HepG2 (cell line): Measurements from ENCODE around the gene KLRC4. TPM values are rescaled to one million over a fixed set of nuclear protein-coding genes. Genes with fewer than 3 reads are reported as not detected.

Experiments used
- AHR ChIP-seq: IDR thresholded peaks from 2 replicates; pipeline ENCODE4 v1.6.1; 2018; ENCODE audit warnings: missing genetic modification reagents, missing compliant biosample characterization
- BRCA1 ChIP-seq: sonication (generic); formaldehyde crosslinking; IDR thresholded peaks from 2 replicates; pipeline ENCODE4 v1.4.0; 2020; ENCODE audit warnings: missing genetic modification reagents
- FOXJ3 ChIP-seq: sonication (generic); formaldehyde crosslinking; IDR thresholded peaks from 2 replicates; pipeline ENCODE4 v1.4.0; 2020; ENCODE audit warnings: missing genetic modification reagents, mild to moderate bottlenecking, borderline replicate concordance
- GATA4 ChIP-seq: sonication (generic); IDR thresholded peaks from 2 replicates; pipeline ENCODE4 v1.6.1; 2016; ENCODE audit warnings: antibody characterized with exemption, low read depth, borderline replicate concordance
- HDAC1 ChIP-seq: sonication (generic); formaldehyde crosslinking; IDR thresholded peaks from 2 replicates; pipeline ENCODE4 v1.5.1; 2020; ENCODE audit warnings: mild to moderate bottlenecking, missing genetic modification reagents
- HOXA5 ChIP-seq: sonication (generic); formaldehyde crosslinking; IDR thresholded peaks from 2 replicates; pipeline ENCODE4 v1.4.0; 2020; ENCODE audit warnings: missing genetic modification reagents
- JARID2 ChIP-seq: sonication (generic); formaldehyde crosslinking; IDR thresholded peaks from 2 replicates; pipeline ENCODE4 v1.8.1; 2023; ENCODE audit warnings: missing genetic modification reagents, inconsistent platforms; ENCODE audit not compliant: insufficient replicate concordance
- KAT8 ChIP-seq: IDR thresholded peaks from 2 replicates; pipeline ENCODE4 v1.6.1; 2016; ENCODE audit warnings: missing genetic modification reagents, missing compliant biosample characterization
- KLF15 ChIP-seq: sonication (generic); formaldehyde crosslinking; IDR thresholded peaks from 2 replicates; pipeline ENCODE4 v1.8.1; 2023; ENCODE audit warnings: borderline replicate concordance, mild to moderate bottlenecking, inconsistent platforms, missing genetic modification reagents, mixed read lengths
- NRL ChIP-seq: sonication (generic); formaldehyde crosslinking; IDR thresholded peaks from 2 replicates; pipeline ENCODE4 v1.5.0; 2020; ENCODE audit warnings: missing genetic modification reagents, mild to moderate bottlenecking, moderate library complexity, borderline replicate concordance
- PTBP1 ChIP-seq: fragments of 200-400 bp; formaldehyde crosslinking; IDR thresholded peaks from 2 replicates; pipeline ENCODE4 v1.6.1; 2018; ENCODE audit warnings: low read length, low read depth; ENCODE audit not compliant: poor library complexity, severe bottlenecking
- TCF7L2 ChIP-seq: IDR thresholded peaks from 2 replicates; pipeline ENCODE4 v1.6.1; 2011; ENCODE audit warnings: mild to moderate bottlenecking, low read depth, low read length, moderate library complexity
- ZFP37 ChIP-seq: sonication (generic); formaldehyde crosslinking; IDR thresholded peaks from 2 replicates; pipeline ENCODE4 v1.4.0; 2020; ENCODE audit warnings: missing genetic modification reagents, borderline replicate concordance
- ZNF331 ChIP-seq: sonication (generic); formaldehyde crosslinking; IDR thresholded peaks from 2 replicates; pipeline ENCODE4 v1.4.0; 2020; ENCODE audit warnings: missing genetic modification reagents
- ZNF441 ChIP-seq: sonication (generic); formaldehyde crosslinking; IDR thresholded peaks from 2 replicates; pipeline ENCODE4 v1.7.0; 2021; ENCODE audit warnings: missing genetic modification reagents, borderline replicate concordance
- ZNF451 ChIP-seq: sonication (generic); formaldehyde crosslinking; IDR thresholded peaks from 2 replicates; pipeline ENCODE4 v1.5.0; 2020; ENCODE audit warnings: mild to moderate bottlenecking, missing genetic modification reagents
- ZNF563 ChIP-seq: sonication (generic); formaldehyde crosslinking; IDR thresholded peaks from 2 replicates; pipeline ENCODE4 v1.8.0; 2022; ENCODE audit warnings: mild to moderate bottlenecking, moderate library complexity, missing genetic modification reagents
- ZNF709 ChIP-seq: sonication (generic); formaldehyde crosslinking; IDR thresholded peaks from 2 replicates; pipeline ENCODE4 v1.5.0; 2020; ENCODE audit warnings: mild to moderate bottlenecking, missing genetic modification reagents
- ZSCAN31 ChIP-seq: sonication (generic); formaldehyde crosslinking; IDR thresholded peaks from 2 replicates; pipeline ENCODE4 v1.5.0; 2020; ENCODE audit warnings: low read depth, mild to moderate bottlenecking, missing genetic modification reagents
- polyA plus RNA-seq, 8 experiments: library from polyadenylated mRNA; depleted of rRNA in 3 of 8; stranded (reverse) in 7 of 8; unstranded in 1 of 8; fragments of >200 nt; fragmentation: Illumina TruSeq in 4 of 8; extraction: Trizol in 4 of 8; gene quantifications; 2 replicates each; pipeline versions ENCODE4 v1.2.1 to v1.2.3, GENCODE V29; 2011 to 2016; ENCODE audit warnings: low read depth in 4 of 8, missing spikeins in 1 of 8, mixed read lengths in 1 of 8; ENCODE audit not compliant: insufficient read depth in 1 of 8
- total RNA-seq, 5 experiments: library from RNA; depleted of rRNA; stranded (reverse); fragments of >200 nt; fragmentation: Illumina TruSeq; extraction: Trizol; gene quantifications; 2 replicates each; pipeline ENCODE4 v1.2.3, GENCODE V29; 2016; ENCODE audit warnings: low read depth in 1 of 5
- TF ChIP-seq, protein P1 (sequence below): sonication (generic); formaldehyde crosslinking; IDR thresholded peaks from 2 replicates; pipeline ENCODE4 v1.8.0; 2023; ENCODE audit warnings: mild to moderate bottlenecking, missing genetic modification reagents
- TF ChIP-seq, protein P2 (sequence below): sonication (generic); formaldehyde crosslinking; IDR thresholded peaks from 2 replicates; pipeline ENCODE4 v1.5.1; 2020; ENCODE audit warnings: mild to moderate bottlenecking, missing genetic modification reagents, moderate library complexity
- TF ChIP-seq, protein P3 (sequence below): sonication (generic); formaldehyde crosslinking; IDR thresholded peaks from 2 replicates; pipeline ENCODE4 v1.5.0; 2020; ENCODE audit warnings: mild to moderate bottlenecking, missing genetic modification reagents, borderline replicate concordance
- TF ChIP-seq, protein P4 (sequence below): sonication (generic); formaldehyde crosslinking; IDR thresholded peaks from 2 replicates; pipeline ENCODE4 v1.8.1; 2023; ENCODE audit warnings: mild to moderate bottlenecking, missing genetic modification reagents
- TF ChIP-seq, protein P5 (sequence below): sonication (generic); formaldehyde crosslinking; IDR thresholded peaks from 2 replicates; pipeline ENCODE4 v1.5.0; 2020; ENCODE audit warnings: missing genetic modification reagents, mild to moderate bottlenecking, borderline replicate concordance
- TF ChIP-seq, protein P6 (sequence below): IDR thresholded peaks from 2 replicates; pipeline ENCODE4 v1.6.1; 2016; ENCODE audit warnings: low read depth, borderline replicate concordance

The KLRC4 gene
- total and polyA plus RNA-seq, 2 of the 13 experiments (the other 11 are each of a cell fraction or from before 2014, with no cell fraction given), result 0.09 TPM; not detected in 1

DNA sequence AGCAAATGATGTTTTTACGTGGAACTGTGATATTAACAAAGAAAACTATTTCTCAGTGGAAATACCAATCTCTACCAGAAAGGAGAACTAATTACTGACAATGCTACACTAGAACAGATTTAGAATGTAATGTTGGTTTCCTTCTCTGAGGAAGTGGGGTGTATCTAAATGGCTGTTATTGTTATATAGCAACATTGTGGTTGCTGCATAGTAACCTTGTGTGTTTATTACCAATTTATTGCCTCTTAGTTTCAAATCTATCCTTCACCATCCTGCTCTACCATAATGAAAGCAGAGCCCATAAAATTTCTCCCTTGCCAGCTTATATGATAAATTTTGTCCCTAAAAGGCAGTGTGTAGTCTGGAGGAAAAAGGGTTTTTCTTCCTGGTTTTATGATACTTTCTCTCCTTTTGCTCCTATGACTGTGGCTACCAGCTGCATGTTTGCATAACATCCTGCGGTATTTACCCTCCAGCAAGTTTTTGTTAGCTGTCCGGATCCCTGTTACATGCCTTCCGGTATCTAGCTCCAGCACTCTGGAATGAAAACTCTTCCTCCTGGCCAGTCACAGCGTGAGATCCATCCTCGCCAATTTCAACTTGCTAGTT lies 14.1 kb downstream of the KLRC4 start (continued):
- TF ChIP-seq, protein P1, sequence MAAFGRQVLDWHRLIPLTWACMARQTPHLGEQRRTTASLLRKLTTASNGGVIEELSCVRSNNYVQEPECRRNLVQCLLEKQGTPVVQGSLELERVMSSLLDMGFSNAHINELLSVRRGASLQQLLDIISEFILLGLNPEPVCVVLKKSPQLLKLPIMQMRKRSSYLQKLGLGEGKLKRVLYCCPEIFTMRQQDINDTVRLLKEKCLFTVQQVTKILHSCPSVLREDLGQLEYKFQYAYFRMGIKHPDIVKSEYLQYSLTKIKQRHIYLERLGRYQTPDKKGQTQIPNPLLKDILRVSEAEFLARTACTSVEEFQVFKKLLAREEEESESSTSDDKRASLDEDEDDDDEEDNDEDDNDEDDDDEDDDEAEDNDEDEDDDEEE, result no peak
- no peak for TF ChIP-seq HDAC1 (CRISPR knock-in tag)
- no peak for TF ChIP-seq ZSCAN31 (CRISPR knock-in tag)
- peak; percentile 58; the same call in 1 of the 2 replicates for TF ChIP-seq ZNF331
- no peak for TF ChIP-seq ZFP37
- TF ChIP-seq, protein P2, sequence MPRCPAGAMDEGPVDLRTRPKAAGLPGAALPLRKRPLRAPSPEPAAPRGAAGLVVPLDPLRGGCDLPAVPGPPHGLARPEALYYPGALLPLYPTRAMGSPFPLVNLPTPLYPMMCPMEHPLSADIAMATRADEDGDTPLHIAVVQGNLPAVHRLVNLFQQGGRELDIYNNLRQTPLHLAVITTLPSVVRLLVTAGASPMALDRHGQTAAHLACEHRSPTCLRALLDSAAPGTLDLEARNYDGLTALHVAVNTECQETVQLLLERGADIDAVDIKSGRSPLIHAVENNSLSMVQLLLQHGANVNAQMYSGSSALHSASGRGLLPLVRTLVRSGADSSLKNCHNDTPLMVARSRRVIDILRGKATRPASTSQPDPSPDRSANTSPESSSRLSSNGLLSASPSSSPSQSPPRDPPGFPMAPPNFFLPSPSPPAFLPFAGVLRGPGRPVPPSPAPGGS (CRISPR knock-in tag), result no peak
- no peak for TF ChIP-seq ZNF441 (CRISPR knock-in tag)
- TF ChIP-seq TCF7L2, result no peak
- TF ChIP-seq, protein P3, sequence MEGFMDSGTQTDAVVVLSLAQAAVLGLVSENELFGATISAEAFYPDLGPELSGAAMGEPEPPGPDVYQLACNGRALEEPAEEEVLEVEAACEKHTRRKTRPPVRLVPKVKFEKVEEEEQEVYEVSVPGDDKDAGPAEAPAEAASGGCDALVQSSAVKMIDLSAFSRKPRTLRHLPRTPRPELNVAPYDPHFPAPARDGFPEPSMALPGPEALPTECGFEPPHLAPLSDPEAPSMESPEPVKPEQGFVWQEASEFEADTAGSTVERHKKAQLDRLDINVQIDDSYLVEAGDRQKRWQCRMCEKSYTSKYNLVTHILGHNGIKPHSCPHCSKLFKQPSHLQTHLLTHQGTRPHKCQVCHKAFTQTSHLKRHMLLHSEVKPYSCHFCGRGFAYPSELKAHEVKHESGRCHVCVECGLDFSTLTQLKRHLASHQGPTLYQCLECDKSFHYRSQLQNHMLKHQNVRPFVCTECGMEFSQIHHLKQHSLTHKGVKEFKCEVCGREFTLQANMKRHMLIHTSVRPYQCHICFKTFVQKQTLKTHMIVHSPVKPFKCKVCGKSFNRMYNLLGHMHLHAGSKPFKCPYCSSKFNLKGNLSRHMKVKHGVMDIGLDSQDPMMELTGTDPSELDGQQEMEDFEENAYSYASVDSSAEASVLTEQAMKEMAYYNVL (CRISPR knock-in tag), result no peak
- TF ChIP-seq JARID2, result no peak
- no peak for TF ChIP-seq GATA4
- no peak for TF ChIP-seq AHR (CRISPR knock-in tag)
- no peak for TF ChIP-seq BRCA1 (CRISPR knock-in tag)
- no peak for TF ChIP-seq ZNF563 (CRISPR knock-in tag)
- no peak for TF ChIP-seq ZNF451
- TF ChIP-seq, protein P4, sequence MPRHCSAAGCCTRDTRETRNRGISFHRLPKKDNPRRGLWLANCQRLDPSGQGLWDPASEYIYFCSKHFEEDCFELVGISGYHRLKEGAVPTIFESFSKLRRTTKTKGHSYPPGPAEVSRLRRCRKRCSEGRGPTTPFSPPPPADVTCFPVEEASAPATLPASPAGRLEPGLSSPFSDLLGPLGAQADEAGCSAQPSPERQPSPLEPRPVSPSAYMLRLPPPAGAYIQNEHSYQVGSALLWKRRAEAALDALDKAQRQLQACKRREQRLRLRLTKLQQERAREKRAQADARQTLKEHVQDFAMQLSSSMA (CRISPR knock-in tag), result no peak
- TF ChIP-seq, protein P5, sequence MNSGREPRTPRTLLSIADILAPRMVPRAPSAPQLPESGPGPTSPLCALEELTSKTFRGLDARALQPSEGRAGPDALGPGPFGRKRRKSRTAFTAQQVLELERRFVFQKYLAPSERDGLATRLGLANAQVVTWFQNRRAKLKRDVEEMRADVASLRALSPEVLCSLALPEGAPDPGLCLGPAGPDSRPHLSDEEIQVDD (CRISPR knock-in tag), result no peak
- TF ChIP-seq FOXJ3 (CRISPR knock-in tag), result peak; percentile 26; the same call in 1 of the 2 replicates
- no peak for TF ChIP-seq ZNF709 (CRISPR knock-in tag)
- peak; percentile 58; the same call in 1 of the 2 replicates for TF ChIP-seq KAT8
- TF ChIP-seq KLF15 (CRISPR knock-in tag), result no peak
- no peak for TF ChIP-seq HOXA5 (CRISPR knock-in tag)
- no peak for TF ChIP-seq NRL (CRISPR knock-in tag)
- no peak for TF ChIP-seq PTBP1
- TF ChIP-seq, protein P6, sequence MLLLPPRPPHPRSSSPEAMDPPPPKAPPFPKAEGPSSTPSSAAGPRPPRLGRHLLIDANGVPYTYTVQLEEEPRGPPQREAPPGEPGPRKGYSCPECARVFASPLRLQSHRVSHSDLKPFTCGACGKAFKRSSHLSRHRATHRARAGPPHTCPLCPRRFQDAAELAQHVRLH, result no peak
